Limb (tissue), 2 donors: ENCODE measurements around the gene DOCK2.
"Not testable (repeated sequence)": the region's sequence is repeated elsewhere in the genome, so short reads cannot be mapped to it uniquely, and the experiment has no call there.

Source experiments
- DNase-seq, 2 donors: peaks; one replicate each; pipeline ENCODE4 v3.0.0-alpha.2; 2016; ENCODE audit errors: extremely low spot score in 2 of 2

DOCK2 gene

DNA sequence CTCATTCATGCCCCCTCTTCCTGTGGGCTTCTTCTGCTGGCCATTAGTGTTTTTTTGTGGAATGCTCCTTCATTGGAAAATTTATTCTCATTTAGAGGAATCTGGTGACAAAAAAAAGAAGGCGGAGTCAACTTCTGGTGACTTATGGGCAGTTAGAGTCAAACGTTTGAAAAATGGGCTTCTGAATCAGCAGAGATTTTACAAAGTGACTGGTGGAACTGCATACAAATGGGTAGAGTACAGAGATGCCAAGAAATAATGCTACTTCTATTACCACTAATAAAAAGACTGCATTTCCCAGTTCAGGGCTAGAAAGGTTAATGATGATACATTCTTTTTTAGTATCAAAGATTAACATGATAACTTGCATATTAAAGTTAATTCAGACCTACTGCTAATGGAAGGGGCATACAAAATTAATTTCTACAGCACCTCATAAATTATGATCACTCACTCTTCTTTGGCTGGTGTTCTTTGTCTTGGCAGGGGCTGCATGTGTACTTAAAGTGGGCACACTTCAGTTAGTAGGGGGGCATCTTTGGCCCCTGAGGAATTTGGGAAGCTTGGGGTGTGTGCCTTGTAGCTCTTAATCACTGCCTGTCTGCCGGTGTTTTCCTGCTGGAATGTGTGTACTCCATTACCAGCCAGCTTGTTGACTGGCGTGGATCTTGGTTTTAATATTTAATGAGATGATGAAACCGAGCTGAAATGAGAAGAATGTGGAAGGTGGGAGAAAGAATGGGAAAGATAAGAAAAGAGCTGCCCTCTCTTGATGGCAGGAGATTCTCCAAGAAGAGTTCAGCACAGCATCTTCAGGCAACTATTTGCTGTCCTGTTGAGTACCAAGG, 148.9 kb downstream of the DOCK2 start:
- no peak for DNase-seq

DNA sequence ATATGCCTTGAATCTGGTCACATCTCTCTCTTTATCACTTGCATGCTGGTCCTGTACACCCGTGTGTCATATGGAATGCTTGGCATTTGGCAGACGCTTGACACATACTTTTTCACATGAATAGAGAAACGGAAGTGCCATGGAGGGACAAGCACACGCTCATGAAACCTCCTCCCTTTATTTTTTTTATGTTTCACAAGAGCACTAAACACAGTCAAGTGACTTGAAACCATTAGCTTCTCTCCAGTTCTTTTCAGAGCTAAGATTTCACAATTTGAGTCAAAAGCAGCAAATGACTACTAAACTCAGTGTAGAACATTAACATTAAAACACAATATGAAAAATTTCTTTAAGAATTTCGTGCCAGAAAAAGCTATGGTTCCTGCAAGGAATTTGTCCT, 151.1 kb downstream of the DOCK2 start:
- DNase-seq = no peak

GRCh38 chr5:169789417-169789940, 152.4 kb downstream of the DOCK2 start:
- no peak for DNase-seq

- DNase-seq = no peak
Observed at GRCh38 chr5:169791251-169791650, 154.2 kb downstream of the DOCK2 start.

DNA sequence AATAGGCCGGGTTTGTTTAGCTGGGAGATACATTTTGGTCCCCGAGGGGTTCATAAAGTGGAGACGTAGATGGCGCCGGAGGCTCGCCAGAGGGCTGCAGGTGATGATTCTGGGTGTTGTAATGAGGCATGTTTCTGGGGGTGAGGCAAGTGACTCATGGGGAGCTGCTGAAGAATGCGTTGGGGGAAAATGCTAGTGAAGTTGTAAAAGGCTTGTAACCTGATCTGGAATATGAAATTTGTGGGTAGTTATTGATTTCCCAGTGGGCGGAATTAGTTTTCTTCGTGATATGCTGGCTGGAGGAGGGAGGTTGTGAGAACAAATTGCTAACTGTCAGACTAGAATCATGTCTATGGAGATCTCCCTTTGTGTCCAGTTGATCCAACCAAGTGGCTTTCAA, 158.3 kb downstream of the DOCK2 start:
- no peak for DNase-seq

DNA sequence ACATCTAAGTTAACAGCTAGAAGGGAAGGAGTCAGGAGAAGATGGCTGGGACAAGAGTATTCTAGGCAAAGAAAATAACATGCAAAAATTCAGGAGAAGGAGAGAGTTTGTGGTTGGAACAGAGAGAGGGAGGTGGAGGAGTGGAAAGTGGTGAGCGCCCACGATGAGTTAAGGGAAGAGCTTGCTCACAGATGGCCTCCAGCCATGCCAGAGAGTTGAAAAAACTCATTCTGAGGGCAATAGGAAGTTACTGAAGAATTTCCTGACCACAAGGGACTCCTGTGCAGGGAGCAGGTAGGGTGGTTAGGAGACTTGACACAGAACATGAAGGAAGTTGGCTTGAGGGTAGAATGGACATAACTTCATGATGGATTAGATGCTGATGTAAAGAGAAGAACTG, 159.7 kb downstream of the DOCK2 start:
- DNase-seq = no peak

DNA sequence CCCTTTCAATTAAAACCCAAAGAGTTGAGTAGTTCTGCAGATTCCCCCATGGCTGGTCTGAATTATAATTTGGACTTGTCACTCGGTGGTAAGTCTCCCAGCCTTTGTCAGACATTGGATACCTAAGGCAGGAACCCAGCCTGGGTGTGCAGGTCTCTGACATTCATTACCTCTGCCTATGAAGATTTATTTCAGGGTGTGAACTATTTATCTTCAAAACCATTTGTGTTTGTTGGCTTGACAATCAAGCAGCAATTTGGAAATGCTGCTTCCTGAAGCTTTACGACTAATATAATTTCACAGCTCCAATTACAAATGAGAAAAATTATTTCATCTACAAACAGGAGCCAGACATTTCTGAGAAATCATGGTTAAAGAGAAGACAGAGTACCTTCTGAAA, 160.5 kb downstream of the DOCK2 start:
- DNase-seq = no peak

- no peak for DNase-seq
Observed at GRCh38 chr5:169798438-169798837, 161.4 kb downstream of the DOCK2 start.

DNA sequence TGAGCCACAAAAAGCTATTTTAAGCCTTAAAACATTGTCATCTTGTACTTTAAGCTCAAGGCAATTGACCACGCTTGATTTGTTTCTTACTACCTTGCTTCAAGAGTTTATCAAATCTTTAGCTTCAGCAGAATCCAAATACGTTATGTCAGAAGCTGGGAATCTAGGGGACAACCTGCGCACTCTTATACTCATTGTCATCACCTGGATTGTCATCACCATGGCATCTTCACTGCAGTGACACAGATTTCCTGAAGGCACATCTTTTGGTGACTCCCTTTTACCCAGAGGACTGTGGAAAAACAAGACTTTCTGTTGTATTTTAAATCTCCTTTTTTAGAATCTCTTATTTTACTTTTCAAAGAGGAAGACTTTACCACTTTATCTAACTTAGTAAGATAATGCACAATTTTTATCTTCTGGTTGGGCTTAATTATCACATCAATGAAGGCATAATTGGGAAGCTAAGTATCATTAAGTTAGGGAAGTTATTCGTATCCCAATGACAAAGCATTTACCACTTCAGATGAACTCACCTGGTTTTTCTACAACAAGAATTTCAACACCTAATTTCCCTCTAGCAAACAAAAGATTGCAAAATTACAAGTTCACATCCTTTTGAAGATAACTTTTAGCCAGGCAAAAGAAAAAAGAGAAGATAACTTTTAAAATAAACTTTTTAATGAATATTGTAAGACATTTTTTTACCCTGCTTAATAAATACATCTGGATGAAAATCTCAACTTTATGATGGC, 162.0 kb downstream of the DOCK2 start:
- no peak for DNase-seq

DNA sequence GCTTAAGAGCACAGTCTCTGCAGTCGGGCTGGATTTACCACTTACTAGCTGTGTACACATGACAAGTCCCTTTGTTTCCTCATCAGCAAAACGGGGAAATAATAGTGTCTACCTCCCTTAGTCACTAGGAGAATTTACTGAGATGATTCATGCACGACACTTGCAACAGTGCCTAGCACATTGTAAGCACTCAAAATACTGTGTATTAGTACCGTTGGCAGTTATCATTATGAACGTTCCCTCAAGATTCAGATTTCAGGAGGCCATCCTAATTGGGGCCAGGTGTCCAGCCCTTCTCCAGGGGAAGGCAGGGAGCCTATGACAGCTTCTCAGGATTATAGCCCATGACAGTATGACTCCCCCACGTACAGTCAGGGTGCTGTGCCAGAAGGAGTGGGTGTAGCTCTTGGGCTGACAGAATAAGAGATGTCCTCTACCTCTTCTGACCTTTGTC, 164.3 kb downstream of the DOCK2 start:
- DNase-seq = no peak

DNA sequence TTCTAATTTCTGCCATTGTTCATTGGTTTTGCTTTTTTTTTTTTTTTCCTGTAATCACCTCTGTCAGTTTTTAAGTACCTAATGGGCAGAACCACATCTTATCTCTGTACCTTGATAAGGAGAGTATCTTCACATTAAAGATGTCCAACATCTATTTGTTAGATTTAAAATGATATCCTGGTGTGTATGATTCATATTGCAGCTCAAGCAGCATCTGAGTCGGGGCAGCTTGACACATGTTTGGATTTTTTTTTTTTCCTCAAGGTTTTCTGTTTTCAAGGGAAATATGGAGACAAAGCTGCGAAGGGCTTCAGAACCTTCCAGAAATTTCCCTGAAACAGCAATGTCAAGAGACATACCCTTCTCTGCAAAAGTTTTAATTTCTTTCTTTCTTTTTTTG, 164.7 kb downstream of the DOCK2 start:
- DNase-seq = no peak

DNA sequence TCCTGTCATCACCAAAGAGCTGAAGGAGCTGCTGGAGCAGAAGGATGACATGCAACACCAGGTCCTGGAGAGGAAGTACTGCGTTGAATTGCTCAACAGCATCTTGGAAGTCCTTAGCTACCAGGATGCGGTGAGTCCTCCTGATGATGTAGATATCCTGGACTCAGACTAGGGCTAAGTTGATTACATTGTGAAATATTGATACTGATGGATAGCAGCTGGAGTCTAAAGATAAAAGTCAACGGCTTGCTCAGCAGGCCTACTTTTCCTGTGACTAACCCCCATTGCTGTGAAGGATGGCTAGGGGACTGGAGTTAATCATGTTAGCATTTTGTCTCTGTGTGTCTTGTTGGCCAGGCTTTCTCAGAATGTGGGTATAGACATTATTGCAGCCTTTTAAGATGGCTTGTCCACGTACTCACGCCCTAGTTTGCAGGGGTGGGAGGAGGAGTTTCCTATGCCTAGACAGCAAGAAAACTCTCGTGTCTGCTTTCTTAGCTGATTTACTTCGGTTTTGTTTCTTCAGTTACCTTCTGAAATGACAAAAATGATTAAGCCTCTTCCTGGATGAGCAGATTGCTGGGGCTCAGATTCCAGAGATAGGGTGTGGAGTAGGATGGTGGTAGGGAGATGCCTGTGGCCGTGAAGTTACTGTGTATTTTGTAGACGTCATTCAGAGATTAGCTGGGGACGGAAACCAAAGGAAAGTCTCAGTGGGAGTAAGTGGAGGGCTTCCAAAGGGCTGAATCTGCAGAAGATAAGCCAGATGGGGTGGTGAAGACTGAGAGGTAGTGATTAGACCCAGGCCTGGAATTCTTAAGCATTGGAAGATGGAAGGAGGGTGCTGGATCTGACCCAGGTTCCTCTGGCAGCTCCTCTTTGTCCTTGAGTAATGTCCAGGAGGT, 166.3 kb downstream of the DOCK2 start:
- no peak for DNase-seq

GRCh38 chr5:169804861-169805260, 167.8 kb downstream of the DOCK2 start:
- no peak for DNase-seq

GRCh38 chr5:169805527-169805934, 168.5 kb downstream of the DOCK2 start:
- no peak for DNase-seq

GRCh38 chr5:169805937-169806700, 169.0 kb downstream of the DOCK2 start:
- DNase-seq = no peak

- no peak for DNase-seq
Observed at GRCh38 chr5:169808118-169808581, 171.1 kb downstream of the DOCK2 start.

GRCh38 chr5:169808880-169809279, 171.8 kb downstream of the DOCK2 start:
- DNase-seq = not testable (repeated sequence)

- DNase-seq = no peak
Observed at GRCh38 chr5:169809281-169809680, 172.2 kb downstream of the DOCK2 start.

- DNase-seq = no peak
Observed at GRCh38 chr5:169810524-169810923, 173.4 kb downstream of the DOCK2 start.

GRCh38 chr5:169811023-169811422, 173.9 kb downstream of the DOCK2 start:
- no peak for DNase-seq

- no peak for DNase-seq
Observed at GRCh38 chr5:169811680-169812079, 174.6 kb downstream of the DOCK2 start.
